Ureter (tissue), 1 donor: ENCODE measurements around the gene AXIN2. TPM values are rescaled to one million over a fixed set of nuclear protein-coding genes. Genes with fewer than 3 reads are reported as not detected.

ENCODE experiments used
- DNase-seq: peaks from one replicate; pipeline ENCODE4 v3.0.0-alpha.2; 2020; ENCODE audit warnings: low spot score
- total RNA-seq: library from RNA; stranded (reverse); gene quantifications from one replicate; pipeline ENCODE4 v1.2.4, GENCODE V29; 2023
- donor health status: DM: yes; HTN: yes; CAD: no.

AXIN2 gene
- total RNA-seq, 1 donor from 2014 or later, result 11.8 TPM

GRCh38 chr17:65583921-65584603, 22.6 kb upstream of the AXIN2 start:
- DNase-seq, result no peak

- DNase-seq, result no peak
These were observed 15.5 kb upstream of the AXIN2 start for GRCh38 chr17:65576939-65577338.

- DNase-seq, result no peak
These were observed 11.8 kb upstream of the AXIN2 start for GRCh38 chr17:65573282-65573602.

GRCh38 chr17:65572581-65573281, 11.3 kb upstream of the AXIN2 start:
- no peak for DNase-seq

- no peak for DNase-seq
These were observed 10.7 kb upstream of the AXIN2 start for GRCh38 chr17:65572186-65572580.

GRCh38 chr17:65568918-65569317, 7.5 kb upstream of the AXIN2 start:
- no peak for DNase-seq

- no peak for DNase-seq
These were observed 6.1 kb upstream of the AXIN2 start for GRCh38 chr17:65567566-65567965.

- no peak for DNase-seq
These were observed 4.1 kb upstream of the AXIN2 start for GRCh38 chr17:65565559-65565958.

GRCh38 chr17:65564793-65565192, 3.3 kb upstream of the AXIN2 start:
- no peak for DNase-seq

GRCh38 chr17:65562206-65562531, 721 bp upstream of the AXIN2 start:
- no peak for DNase-seq

GRCh38 chr17:65560628-65561451, 608 bp downstream of the AXIN2 start:
- peak; percentile 86 for DNase-seq

GRCh38 chr17:65559804-65560627, 1.4 kb downstream of the AXIN2 start:
- DNase-seq, result no peak

- DNase-seq, result no peak
These were observed 2.0 kb downstream of the AXIN2 start for GRCh38 chr17:65559461-65559803.

- no peak for DNase-seq
These were observed 2.6 kb downstream of the AXIN2 start for GRCh38 chr17:65558683-65559460.

GRCh38 chr17:65558311-65558682, 3.2 kb downstream of the AXIN2 start:
- DNase-seq, result no peak

GRCh38 chr17:65557349-65558310, 3.8 kb downstream of the AXIN2 start:
- DNase-seq, result no peak

GRCh38 chr17:65556910-65557348, 4.5 kb downstream of the AXIN2 start:
- DNase-seq, result no peak

GRCh38 chr17:65556014-65556909, 5.2 kb downstream of the AXIN2 start:
- peak; percentile 90 for DNase-seq

- DNase-seq, result no peak
These were observed 6.8 kb downstream of the AXIN2 start for GRCh38 chr17:65554553-65555223.
